Fibroblast of pulmonary artery (primary cell): ENCODE measurements around the gene FBXL17.

Experiments used
- DNase-seq: peaks from one replicate; pipeline ENCODE4 v3.0.0-alpha.2; 2010; ENCODE audit warnings: low read depth
- H3K4me3 ChIP-seq: replicated peaks from 2 replicates; pipeline ENCODE4 v1.5.1; 2011; ENCODE audit warnings: low read depth, mild to moderate bottlenecking, control low read depth, low read length, moderate library complexity
- TF ChIP-seq, protein P1 (sequence below): IDR thresholded peaks from 2 replicates; pipeline ENCODE4 v1.5.1; 2011; ENCODE audit warnings: mild to moderate bottlenecking, control low read depth, low read length, inconsistent platforms; ENCODE audit errors: missing control alignments

FBXL17 gene

GRCh38 chr5:107959573-107960279 is 422.2 kb downstream of the FBXL17 start:
- TF ChIP-seq, protein P1, sequence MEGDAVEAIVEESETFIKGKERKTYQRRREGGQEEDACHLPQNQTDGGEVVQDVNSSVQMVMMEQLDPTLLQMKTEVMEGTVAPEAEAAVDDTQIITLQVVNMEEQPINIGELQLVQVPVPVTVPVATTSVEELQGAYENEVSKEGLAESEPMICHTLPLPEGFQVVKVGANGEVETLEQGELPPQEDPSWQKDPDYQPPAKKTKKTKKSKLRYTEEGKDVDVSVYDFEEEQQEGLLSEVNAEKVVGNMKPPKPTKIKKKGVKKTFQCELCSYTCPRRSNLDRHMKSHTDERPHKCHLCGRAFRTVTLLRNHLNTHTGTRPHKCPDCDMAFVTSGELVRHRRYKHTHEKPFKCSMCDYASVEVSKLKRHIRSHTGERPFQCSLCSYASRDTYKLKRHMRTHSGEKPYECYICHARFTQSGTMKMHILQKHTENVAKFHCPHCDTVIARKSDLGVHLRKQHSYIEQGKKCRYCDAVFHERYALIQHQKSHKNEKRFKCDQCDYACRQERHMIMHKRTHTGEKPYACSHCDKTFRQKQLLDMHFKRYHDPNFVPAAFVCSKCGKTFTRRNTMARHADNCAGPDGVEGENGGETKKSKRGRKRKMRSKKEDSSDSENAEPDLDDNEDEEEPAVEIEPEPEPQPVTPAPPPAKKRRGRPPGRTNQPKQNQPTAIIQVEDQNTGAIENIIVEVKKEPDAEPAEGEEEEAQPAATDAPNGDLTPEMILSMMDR: no peak
- DNase-seq: no peak
- no peak overlapping the region for H3K4me3 ChIP-seq

GRCh38 chr5:107958861-107959260 is 423.0 kb downstream of the FBXL17 start:
- no peak overlapping the region for H3K4me3 ChIP-seq
- TF ChIP-seq, protein P1: no peak
- DNase-seq: no peak

GRCh38 chr5:107958432-107958831 is 423.5 kb downstream of the FBXL17 start:
- TF ChIP-seq, protein P1: no peak
- no peak for DNase-seq
- H3K4me3 ChIP-seq: no peak overlapping the region

GRCh38 chr5:107957051-107957450 is 424.8 kb downstream of the FBXL17 start:
- DNase-seq: no peak
- H3K4me3 ChIP-seq: no peak overlapping the region
- TF ChIP-seq, protein P1: no peak

- TF ChIP-seq, protein P1: no peak
- H3K4me3 ChIP-seq: no peak overlapping the region
- DNase-seq: no peak
Observed at GRCh38 chr5:107955321-107955720, 426.6 kb downstream of the FBXL17 start.

DNA sequence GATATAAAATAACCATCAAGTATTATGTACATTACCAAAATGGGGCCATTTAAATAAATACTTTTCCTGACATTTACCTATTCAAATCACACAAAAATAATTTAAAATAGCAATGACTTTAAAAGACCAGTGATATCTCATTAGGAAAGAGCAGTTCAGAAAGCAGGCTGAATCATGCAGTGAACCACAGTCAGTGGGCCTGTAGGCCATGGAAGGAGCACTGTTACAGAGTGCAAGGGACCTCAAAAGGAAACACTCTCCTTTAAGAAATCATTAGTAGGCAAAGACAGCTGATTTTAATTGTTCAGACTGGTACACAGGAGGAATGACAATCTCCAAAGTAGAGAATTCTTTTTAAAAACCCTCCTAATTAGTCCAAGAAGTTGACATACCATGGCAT is 427.6 kb downstream of the FBXL17 start:
- no peak overlapping the region for H3K4me3 ChIP-seq
- TF ChIP-seq, protein P1: no peak
- DNase-seq: no peak

DNA sequence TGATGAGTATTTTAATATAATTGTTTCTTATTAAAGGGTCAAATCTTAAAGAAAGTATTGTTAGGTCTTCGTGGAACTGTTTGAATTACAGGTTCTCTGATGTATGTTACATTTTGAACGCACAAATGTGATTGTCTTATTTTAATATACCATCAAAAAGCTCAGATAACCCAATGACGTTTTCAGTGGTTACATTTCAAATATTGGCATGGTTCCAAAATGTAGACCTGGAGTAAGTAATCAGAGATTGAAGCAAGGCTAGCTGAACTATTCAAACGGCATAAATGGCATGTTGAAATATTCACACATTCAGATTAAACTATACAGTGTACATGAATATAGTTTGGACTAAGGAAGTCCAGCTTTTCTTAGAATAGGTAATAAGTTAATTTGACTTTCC is 429.4 kb downstream of the FBXL17 start:
- TF ChIP-seq, protein P1: no peak
- DNase-seq: no peak
- no peak overlapping the region for H3K4me3 ChIP-seq
